GM13976 (cell line): ENCODE measurements around the gene CASKIN1.

Experiments used
- DNase-seq: peaks from one replicate; pipeline ENCODE4 v3.0.0; 2012; ENCODE audit warnings: low spot score
- CTCF ChIP-seq: IDR thresholded peaks from 2 replicates; pipeline ENCODE4 v1.5.1; 2012; ENCODE audit warnings: borderline replicate concordance, mild to moderate bottlenecking; ENCODE audit not compliant: insufficient read depth; ENCODE audit errors: extremely low read depth, missing control alignments, control extremely low read depth
- in situ Hi-C: fragments of 300-500 bp; cut with MboI; formaldehyde crosslinking; loops from one replicate; pipeline ENCODE4 v1.12.0; 2022; ENCODE audit warnings: low sequenced_read_pairs, mixed read lengths, inconsistent platforms; ENCODE audit not compliant: unreplicated experiment

Gene CASKIN1

GRCh38 chr16:2172688-2173335 is 23.6 kb downstream of the CASKIN1 start:
- in situ Hi-C loops: no loop called here
- no peak for TF ChIP-seq CTCF
- DNase-seq: no peak

- in situ Hi-C loops: no loop called here
- TF ChIP-seq CTCF: no peak
- no peak for DNase-seq
Measured at GRCh38 chr16:2171601-2172178, 24.7 kb downstream of the CASKIN1 start.

- no peak for TF ChIP-seq CTCF
- DNase-seq: no peak
- in situ Hi-C loops: no loop called here
Measured at GRCh38 chr16:2170587-2171435, 25.6 kb downstream of the CASKIN1 start.

- in situ Hi-C loops: no loop called here
- no peak for TF ChIP-seq CTCF
- DNase-seq: no peak
Measured at GRCh38 chr16:2170080-2170479, 26.3 kb downstream of the CASKIN1 start.

- no peak for DNase-seq
- no peak for TF ChIP-seq CTCF
- in situ Hi-C loops: no loop called here
Measured at GRCh38 chr16:2167068-2167638, 29.3 kb downstream of the CASKIN1 start.

- DNase-seq: no peak
- no peak for TF ChIP-seq CTCF
- in situ Hi-C loops: no loop called here
Measured at GRCh38 chr16:2166263-2167067, 29.9 kb downstream of the CASKIN1 start.
